ENCODE data around the gene TMEM108.
A peak's percentile ranks its signal among the peaks of the same experiment; 100 is the strongest.

Gene TMEM108

DNA sequence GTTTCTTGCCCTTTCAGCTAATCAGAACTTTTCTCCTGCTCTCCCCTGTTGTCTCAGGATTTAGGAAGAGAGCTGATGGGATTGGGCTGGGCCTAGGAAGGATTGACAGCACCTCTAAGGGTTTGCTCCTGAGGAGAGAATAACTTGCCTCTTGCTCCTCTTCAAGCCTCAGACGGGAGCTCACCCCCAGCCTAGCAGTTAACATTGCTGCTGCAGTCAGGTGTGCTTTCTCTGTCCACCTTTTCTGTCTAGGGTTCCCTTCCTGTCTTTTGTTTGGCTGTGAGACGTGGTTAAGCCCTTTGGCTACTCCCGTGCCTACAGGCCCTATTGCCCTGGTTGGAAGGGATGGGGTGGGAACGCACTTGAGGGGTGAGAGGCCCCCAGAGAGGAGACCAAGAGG lies 20.1 kb downstream of the TMEM108 start:
- DNase-seq, result no peak

DNA sequence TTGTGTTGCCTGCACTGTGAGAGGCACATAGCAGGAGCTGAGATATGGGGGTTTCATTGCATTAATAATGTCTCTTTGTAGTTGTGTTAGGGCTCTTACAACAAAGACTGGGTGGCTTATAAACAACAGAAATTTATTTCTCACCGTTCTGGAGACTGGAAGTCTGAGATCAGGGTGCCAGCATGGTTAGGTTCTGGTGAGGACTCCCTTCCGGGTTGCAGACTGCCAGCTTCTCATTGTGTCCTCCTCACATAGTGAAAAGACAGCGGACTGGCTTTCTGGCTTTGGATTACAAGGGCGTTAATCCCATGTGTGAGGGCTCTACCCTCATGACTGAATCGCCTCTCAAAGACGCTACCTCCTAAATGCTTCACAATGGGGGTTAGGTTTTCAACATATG lies 20.6 kb downstream of the TMEM108 start:
- DNase-seq, result no peak

- no peak for DNase-seq
Observed at GRCh38 chr3:133065193-133065961, 27.2 kb downstream of the TMEM108 start.

DNA sequence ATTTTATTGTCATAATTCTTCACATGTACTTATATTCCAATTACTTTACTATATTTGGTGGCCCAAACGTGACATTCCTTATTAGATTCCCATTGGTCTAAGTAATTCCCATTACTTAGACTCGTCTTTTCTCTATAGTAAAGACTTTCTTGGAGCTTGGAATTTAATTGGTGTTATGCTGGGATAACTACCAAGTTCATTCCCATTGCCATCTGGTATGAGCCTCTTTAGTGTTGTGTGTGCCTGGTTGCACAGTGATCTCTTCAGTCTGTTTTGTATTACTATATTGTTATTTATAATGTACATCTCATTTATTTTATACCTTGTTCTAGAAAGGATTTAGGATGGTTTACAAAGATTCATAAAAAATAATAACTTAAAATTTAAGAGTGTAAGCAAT lies 27.8 kb downstream of the TMEM108 start:
- DNase-seq, result no peak

DNA sequence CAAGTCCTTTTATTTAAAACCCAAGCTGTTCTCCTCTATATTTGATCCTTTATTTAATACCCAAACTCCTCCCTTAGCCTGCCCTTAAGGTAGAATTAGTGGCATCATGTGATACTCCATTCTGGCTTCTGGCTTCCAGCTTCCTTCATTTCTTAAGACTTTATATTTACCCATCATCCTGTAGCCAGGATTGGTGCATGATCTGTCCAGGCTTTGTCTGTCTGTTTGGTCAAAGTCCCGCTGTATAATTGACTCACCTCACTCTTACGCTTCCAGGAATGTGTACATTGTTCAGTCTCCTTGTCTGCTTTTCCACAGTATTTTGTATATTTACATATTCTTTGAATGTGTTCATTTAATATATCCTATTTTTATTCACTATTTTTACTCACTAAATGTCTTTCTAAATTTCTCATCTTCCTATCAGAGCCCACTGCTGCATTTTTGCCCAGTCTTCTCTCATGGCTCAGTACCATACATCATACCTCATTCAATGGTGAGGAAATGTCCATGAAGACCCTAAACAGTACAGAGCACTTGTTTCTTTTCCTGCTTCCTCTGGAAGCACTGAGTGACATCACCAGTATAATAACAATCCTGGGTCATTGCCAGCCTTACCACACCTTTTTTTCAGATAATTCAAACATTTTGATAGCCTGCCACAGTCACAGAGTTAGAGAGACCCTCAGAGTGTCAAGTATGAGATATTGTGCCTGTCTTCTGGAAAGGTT lies 31.5 kb downstream of the TMEM108 start:
- no peak for DNase-seq

DNA sequence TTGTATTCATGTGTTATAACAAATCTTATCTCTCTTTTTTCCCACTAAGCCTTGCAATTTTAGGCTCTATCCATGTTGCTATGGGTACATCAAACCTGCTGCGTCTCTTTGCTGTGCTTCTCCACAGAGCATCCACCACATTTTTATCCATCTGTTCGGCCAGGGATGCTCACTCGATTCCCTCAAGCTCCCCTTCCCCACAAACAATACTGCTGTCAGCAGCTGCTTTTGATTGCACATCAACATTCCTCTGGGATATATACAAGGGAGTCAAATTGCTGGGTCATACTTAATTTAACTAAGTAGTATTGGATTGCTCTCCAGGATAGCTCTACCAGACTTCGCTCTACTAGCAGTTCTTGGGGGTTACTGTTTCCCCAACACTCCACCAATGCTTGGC lies 36.8 kb downstream of the TMEM108 start:
- no peak for DNase-seq

- peak; percentile 5 for DNase-seq
Observed at GRCh38 chr3:133077688-133078087, 39.5 kb downstream of the TMEM108 start.

- no peak for DNase-seq
Observed at GRCh38 chr3:133079621-133080020, 41.4 kb downstream of the TMEM108 start.

GRCh38 chr3:133081016-133081415 lies 42.8 kb downstream of the TMEM108 start:
- no peak for DNase-seq

GRCh38 chr3:133083395-133083794 lies 45.2 kb downstream of the TMEM108 start:
- no peak for DNase-seq

DNA sequence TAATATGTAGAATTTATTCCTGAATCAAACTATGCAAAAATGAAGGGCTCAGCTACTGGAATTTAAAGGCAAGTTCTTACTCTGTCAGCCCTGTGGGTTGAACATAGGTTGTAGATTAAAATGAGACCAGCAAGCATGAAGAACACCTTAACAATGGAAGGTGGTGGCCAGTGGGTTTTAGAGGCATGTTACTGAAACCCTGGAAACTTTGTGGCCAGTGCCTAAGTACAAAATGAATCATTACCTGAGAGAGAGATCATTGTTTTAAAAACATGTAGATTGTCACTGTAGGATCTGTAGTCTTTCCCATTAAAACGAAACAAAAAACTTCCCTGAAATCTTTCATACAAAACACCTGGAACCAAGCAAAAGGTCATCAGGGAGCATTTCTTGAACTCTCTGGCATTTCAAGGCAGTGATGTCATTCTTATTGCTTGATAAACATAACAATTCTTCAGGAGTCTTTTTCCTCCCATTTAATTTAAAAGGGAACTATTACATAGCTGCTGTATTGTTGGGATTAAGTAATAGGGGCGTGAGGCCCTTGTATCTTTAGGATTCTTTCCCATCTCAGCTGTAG lies 51.8 kb downstream of the TMEM108 start:
- no peak for DNase-seq

GRCh38 chr3:133092681-133093080 lies 54.5 kb downstream of the TMEM108 start:
- DNase-seq, result no peak

DNA sequence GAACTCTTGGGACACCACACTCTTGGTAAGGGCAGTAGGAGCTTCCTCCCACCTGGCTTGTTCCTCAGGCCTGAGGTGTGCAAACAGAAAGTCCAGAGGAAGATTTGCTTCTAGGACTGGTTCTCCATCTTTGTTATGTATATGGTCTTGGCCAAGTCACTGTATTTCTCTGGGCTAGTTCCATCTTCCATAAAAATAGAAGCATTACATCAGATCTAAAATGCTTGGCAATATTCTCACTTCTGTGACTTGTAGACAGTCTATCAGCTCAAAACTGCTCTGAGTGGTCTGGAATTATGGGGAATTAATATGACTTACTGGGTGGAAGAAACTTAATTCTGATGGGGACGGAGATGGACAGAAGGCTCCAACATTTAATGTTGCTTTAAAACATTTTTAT lies 55.2 kb downstream of the TMEM108 start:
- DNase-seq, result no peak

DNA sequence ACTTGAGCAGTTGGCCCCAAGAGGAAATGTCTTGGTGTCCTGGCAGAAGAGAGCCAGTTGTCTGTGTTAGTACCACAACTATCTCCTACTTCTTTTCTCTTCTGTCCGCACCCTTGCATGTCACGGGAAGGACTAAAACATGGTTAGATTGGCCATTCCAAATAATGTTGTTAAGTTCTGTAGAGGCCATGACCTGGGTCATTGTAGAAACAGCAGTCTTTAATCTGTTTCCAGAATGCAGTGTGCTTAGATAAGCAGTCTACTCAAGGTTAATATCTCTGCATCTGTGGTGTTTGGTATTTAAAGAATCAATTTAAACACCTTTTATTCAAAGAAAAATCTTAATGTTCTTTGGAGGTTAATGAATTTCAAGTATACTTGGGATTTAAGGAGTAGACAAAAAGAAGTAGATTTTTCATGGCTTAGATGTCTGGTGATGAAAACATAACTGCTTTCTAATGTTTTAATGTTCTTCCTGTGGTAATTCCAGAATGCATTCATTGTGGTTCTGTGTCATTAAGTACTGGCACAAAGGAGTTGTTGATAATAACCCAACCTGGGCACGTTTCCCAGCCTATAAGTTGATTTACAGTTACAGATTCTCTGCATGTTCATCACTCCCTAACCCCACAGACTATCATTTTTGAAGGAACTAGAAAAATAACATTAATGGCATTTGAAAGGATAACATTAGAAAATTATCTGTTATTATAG lies 58.9 kb downstream of the TMEM108 start:
- DNase-seq, result peak; percentile 79

DNA sequence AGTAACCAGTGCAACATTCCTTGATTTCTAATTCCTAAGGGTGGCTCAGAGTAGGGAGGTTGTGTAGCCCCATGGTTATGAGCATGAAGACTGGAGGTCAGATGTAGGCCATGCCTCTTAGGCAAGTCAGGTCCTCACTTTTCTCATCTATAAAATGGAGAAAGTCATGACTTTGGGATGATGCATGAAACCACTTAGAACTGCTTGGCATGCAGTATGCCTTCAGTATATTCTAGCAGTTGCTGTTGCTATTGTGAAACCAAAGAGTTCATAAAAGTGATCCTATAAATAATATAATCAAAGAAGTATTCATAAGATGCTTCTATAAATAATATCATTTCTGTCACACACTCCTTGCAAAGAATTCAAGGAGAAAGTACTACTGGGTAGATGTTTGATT lies 65.5 kb downstream of the TMEM108 start:
- DNase-seq, result no peak

DNA sequence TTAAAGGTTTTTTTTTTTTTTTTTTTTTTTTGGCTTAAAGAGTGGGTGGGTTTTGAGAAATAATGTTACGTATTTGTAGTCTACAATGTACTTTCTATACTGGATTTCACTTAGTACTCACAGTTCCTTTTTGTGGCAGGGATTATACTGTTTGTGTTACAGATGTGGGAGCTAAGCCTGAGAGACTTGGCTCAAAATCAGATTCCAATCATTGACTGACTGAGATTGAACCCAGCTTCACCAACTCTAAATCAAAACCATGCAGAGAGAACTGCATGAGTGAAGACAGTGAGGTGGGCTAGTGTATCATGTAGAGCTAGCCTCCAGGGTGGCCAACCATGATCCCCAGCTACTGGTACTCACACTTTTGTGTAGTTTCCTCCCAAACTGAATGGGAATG lies 68.0 kb downstream of the TMEM108 start:
- DNase-seq, result no peak

DNA sequence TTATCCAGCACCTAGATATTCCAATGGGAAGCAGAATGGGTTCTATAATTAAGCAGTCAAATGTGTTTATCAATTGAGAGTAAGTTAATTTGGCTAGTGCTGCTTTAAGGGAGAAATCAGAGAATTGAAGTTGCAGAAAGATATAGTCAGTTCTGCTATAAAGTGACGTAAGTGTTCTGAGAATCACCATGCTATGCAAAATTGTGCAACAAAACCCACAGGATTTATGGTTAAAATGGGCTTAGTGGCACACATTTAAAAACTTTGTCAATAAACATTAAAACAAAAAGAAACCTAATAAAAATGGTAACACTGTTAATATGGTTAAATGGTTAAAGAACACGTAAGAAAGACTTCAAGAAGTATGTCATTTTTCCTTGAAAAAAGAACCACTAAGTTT lies 74.5 kb downstream of the TMEM108 start:
- DNase-seq, result no peak

- DNase-seq, result no peak
Observed at GRCh38 chr3:133113526-133113925, 75.3 kb downstream of the TMEM108 start.

DNA sequence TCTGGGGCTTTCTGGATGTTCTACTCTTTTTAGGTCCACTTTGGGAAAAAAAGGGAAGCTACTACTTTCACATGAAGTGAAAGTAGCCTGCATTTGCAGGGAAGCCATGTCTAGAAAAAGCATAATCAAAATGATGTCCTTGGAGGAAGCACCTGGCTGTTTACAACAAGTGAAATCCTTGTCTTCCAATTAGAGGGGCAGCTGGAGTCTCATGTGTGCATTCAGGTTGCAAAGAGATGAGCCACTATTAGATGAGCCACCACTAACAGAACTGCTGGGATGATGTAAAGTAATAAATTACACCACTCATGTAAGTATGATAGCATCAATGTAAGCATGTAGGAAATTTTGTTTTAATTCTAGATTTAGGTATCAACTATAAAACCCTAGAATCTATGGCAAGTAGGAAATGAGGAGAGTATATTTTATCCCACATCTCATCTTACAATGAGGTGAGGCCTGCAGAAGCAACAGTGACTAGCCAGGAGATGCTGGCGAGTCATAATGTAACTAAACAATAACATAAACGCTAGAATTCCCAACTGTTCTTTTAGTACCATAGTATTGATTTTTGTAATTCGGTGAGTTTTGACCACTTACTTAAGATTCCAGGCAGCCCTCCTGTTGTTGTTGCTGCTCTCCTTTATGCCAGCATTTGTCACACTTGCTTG lies 75.9 kb downstream of the TMEM108 start:
- DNase-seq, result no peak

GRCh38 chr3:133115176-133115575 lies 77.0 kb downstream of the TMEM108 start:
- no peak for DNase-seq

GRCh38 chr3:133117342-133117741 lies 79.2 kb downstream of the TMEM108 start:
- DNase-seq, result peak; percentile 38

DNA sequence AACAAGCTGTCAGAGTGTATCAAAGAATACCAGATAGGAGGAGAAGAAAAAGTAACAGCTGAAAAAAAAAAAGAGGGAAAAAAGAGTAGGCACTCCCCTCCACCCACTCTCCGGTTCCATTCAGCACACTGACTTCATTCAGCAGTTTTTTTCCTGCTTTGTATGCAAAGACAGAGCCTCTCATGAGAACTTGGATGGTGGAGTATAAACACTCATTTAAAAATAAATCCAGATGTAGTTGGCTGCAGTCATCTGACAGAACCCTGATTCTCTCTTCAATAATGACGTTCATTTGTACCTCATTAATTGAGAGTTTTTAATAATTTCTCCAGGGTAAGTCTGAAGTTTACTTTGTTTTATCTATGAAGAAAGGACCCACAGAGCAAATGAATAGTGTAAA lies 81.0 kb downstream of the TMEM108 start:
- no peak for DNase-seq

DNA sequence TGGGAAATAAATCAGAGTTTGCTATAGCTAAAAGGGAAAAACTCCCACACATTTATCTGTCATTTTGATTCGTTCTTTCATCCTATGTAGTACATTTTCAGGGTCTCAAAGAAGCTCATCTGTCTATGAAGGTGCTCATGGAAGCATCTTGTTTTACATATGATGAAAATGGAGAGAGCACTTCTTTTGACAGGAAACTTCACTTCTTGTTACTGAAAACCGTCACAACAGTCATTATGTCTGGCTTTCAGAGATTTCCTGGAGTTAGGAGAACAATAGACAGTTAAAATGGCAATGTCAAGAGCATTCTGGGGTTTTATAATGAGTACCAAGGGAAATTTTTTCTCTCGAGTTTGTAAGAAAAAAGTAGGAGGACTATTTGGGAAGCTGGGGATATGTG lies 83.3 kb downstream of the TMEM108 start:
- DNase-seq, result no peak
